Measurements from ENCODE around the gene SORD.
"Not testable (repeated sequence)": the region's sequence is repeated elsewhere in the genome, so short reads cannot be mapped to it uniquely, and the experiment has no call there.

SORD gene

DNA sequence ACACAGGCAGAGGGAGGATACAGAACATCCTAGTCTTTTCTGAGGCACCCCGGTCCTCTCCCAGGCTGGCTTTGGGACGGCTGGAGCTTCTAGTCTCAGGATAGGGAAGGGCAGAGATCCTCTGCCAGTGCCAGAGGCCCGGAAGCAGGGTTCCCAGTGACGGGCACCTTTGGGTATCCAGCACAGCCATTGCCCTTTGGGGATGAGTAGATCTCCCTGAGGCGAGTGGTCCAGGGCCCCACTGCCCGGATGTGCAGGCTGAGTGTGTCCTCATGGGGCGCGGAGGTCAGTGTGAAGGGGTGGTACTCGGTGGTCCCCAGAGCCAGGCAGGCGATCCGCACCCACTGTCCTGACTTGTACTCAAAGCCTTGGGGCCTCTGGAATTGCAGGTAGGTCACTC lies 72.7 kb downstream of the SORD start:
- TF ChIP-seq, protein P1, sequence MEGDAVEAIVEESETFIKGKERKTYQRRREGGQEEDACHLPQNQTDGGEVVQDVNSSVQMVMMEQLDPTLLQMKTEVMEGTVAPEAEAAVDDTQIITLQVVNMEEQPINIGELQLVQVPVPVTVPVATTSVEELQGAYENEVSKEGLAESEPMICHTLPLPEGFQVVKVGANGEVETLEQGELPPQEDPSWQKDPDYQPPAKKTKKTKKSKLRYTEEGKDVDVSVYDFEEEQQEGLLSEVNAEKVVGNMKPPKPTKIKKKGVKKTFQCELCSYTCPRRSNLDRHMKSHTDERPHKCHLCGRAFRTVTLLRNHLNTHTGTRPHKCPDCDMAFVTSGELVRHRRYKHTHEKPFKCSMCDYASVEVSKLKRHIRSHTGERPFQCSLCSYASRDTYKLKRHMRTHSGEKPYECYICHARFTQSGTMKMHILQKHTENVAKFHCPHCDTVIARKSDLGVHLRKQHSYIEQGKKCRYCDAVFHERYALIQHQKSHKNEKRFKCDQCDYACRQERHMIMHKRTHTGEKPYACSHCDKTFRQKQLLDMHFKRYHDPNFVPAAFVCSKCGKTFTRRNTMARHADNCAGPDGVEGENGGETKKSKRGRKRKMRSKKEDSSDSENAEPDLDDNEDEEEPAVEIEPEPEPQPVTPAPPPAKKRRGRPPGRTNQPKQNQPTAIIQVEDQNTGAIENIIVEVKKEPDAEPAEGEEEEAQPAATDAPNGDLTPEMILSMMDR (IDR thresholded peaks at IDR 0.05; ENCODE audit: control extremely low read depth, extremely low read depth, low read depth, missing control alignments) = no peak
- CTCF ChIA-PET = interaction anchor here (0.7 to 3.8 kb wide), 2 partner anchors 19 to 23 kb away, joined by 3 to 16 read pairs; no protein-coding TSS in a partner anchor
- POLR2A ChIA-PET = no interaction called here
- no peak for DNase-seq (ENCODE audit: extremely low spot score)

GRCh38 chr15:45097466-45097865 lies 74.5 kb downstream of the SORD start:
- CTCF ChIA-PET = interaction anchor here (1.5 to 2.5 kb wide), 3 partner anchors 8 to 21 kb away, joined by 3 to 14 read pairs (median 5); no protein-coding TSS in a partner anchor

DNA sequence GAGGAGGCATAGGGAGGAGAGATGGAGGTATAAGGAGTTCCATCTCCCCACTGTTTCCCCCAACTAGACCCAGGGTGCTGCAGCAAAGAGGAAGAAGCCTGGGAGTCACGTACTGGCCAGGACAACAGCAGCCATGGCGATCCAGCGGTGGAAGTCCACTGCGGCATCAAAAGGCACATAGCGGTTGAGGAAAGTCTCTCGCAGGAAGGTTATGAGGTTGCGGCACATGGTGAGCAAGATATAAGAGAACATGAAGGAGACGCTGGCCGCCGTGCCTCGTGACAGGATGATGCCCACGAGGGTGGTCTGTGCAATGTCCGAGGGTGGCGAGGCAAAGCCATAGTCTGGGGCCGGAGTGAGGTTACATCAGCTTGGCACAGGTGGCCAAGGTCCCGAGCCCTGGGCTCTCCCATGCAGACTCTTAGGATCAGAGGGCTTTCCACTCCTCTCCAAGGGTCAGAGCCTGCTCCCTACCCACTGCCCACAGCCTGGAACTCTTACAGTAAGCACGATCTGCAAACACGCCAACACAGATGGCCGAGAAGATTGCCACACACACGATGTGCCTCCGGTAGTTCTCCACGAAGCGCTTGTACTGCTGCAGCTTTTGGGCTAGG lies 76.7 kb downstream of the SORD start:
- ChIA-PET CTCF (no interaction called here), POLR2A (no interaction called here)
- TF ChIP-seq, protein P1 (IDR thresholded peaks at IDR 0.05; ENCODE audit: control extremely low read depth, extremely low read depth, low read depth, missing control alignments) = no peak
- no peak for DNase-seq (ENCODE audit: extremely low spot score)

More at GRCh38 chr15:45097466-45097865, 74.5 kb downstream of the SORD start:
- TF ChIP-seq, protein P1 (IDR thresholded peaks at IDR 0.05; ENCODE audit: control extremely low read depth, extremely low read depth, low read depth, missing control alignments) = no peak
- no peak for DNase-seq (ENCODE audit: extremely low spot score)
- POLR2A ChIA-PET = no interaction called here

DNA sequence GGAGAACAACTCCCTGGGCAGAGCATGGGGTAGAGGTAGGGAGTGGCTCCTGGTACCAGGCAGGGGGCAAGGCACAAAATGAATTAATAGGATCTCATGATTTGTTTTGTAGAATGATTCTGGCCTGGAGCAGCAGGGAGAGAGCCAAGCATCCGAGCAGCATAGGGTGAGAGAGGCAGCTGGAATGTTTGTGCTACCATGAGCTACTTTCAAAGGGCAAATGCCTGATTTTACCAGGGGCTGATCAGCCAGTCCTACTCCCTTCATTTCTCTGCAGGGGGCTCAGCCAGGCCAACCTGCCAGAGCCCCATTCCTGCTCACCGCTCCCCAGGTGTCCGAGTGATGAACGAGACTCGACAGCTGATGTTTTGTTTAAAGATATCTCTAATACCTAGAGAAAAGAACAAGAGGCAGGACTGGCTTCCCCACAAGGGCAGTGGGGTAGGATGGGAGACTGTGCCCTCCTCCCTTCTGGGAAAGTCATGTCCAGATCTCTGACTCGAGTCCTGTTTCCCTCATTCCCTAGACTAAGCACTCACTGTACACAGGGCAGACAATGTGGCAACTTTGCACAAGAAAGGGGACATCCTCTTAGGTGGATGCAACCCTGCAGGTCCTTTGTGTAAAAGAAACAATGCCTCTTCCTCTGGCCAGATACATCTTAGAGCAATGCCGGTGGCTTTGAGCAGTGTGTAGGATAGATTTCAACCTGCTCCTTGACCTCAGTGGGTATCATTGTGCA lies 78.1 kb downstream of the SORD start:
- ChIA-PET CTCF (interaction anchor here (0.8 to 3.1 kb wide), 3 partner anchors 12 to 25 kb away, joined by 3 to 14 read pairs (median 7); no protein-coding TSS in a partner anchor), POLR2A (no interaction called here)
- TF ChIP-seq, protein P1 (IDR thresholded peaks at IDR 0.05; ENCODE audit: control extremely low read depth, extremely low read depth, low read depth, missing control alignments) = no peak
- no peak for DNase-seq (ENCODE audit: extremely low spot score)

- ChIA-PET CTCF (interaction anchor here (1.8 to 3.1 kb wide), 2 partner anchors 11 to 16 kb away, joined by 7 to 14 read pairs; no protein-coding TSS in a partner anchor), POLR2A (no interaction called here)
- no peak for DNase-seq (ENCODE audit: extremely low spot score)
- TF ChIP-seq, protein P1 (IDR thresholded peaks at IDR 0.05; ENCODE audit: control extremely low read depth, extremely low read depth, low read depth, missing control alignments) = no peak
These were observed 78.8 kb downstream of the SORD start for GRCh38 chr15:45101749-45102148.

GRCh38 chr15:45102226-45102625 lies 79.2 kb downstream of the SORD start:
- POLR2A ChIA-PET = no interaction called here
- TF ChIP-seq, protein P1 (IDR thresholded peaks at IDR 0.05; ENCODE audit: control extremely low read depth, extremely low read depth, low read depth, missing control alignments) = no peak
- CTCF ChIA-PET = interaction anchor here (1.8 to 3.1 kb wide), 2 partner anchors 10 to 16 kb away, joined by 7 to 14 read pairs; no protein-coding TSS in a partner anchor

DNA sequence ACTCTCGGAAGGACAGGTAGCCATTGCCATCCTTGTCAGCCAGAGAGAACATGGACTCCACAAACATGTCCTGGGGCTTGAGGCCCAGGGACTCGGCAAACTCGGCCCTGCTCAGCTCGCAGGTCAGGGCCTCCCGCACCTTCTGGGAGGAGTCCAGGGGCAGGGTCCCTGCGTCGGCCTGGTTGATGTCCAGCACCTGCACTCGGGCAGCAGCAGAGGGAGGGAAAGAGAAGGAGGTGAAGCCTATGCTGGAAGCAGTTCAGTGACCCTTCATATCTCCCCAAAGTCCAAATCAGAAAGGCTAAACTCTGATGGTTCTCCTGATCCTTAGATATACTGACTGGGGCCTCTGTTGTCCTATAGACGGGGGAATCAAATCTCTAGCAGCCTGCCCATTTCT lies 81.2 kb downstream of the SORD start:
- POLR2A ChIA-PET = not testable (repeated sequence)
- CTCF ChIA-PET = interaction anchor here (3.1 kb wide), 1 partner anchor 14 kb away, joined by 14 read pairs; no protein-coding TSS in a partner anchor

More at GRCh38 chr15:45102226-45102625, 79.2 kb downstream of the SORD start:
- DNase-seq (ENCODE audit: extremely low spot score) = no peak

More for the DNA sequence above, 81.2 kb downstream of the SORD start:
- DNase-seq (ENCODE audit: extremely low spot score) = not testable (repeated sequence)
